Measurements from ENCODE around the gene SLC24A4.

SLC24A4 gene

DNA sequence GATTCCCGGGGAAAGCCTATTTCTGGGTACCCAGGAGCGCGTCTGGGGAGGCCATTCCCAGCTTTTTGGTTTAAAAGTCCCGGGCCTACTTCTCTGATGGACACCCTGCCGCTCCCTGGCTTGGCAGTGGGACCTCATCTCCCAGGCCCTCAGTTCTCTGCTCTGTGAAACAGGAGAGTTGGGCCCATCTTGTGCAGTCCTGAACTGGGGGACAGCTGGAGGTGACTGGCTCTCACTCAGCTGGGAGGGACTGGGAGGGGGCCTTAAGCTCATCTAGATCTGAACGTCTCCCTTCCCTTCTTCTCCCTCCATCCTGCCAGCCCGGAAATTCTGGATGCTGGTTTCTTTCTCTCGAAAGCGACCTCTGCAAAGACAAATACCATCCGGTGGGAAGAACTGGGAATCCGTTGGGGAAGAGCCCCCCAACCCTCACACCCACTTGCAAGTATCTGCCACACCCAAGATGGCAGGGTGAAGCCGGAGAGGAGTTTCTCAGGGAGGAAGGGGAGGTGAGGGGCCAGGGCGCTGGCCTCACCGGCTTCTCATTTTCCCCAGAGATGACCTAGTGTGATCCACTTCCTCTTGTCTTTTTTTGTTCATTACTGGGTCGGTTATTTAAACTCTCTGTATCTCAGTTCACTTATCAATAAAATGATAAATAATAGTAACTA, 192.0 kb downstream of the SLC24A4 start:
- H3K4me3 ChIP-seq (ENCODE audit: low read depth, low read length): peak overlapping the region; percentile 57

DNA sequence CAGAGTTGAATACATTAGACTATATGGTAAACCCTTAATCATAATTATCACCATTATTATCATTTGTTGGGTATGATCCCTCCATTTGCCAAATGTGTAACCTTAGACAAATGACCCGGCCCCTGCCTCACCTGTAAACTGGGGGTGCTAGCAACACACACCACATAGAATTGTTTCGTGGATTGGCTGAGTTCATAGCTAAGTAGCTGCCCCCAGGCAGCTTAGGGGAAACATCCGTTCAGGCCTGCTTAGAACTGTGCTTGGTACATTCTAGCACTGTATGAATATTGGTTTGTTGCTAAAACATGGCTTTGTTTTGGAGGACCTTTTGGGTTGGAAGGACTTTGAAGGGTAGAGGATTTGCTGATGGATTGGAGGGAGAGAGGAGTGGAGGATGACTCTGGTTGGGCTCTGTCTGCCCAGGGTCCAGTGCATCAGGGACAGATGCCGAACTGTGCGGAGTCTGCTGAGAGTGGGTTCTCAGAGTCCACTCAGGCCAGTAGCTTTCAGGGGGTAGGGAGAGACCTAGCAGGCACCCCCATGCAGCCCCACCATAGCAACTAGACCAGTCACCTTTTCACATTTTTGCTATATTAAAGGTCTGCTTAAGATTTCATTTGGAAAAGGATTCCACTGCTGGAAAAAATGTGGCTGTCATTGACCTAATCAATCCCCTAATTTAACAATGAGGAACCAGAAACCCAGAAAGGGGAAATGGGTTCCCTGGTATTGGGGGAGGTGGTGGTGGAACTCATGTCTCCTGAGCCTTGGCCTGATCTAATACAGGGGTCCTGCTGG, 192.8 kb downstream of the SLC24A4 start:
- H3K4me3 ChIP-seq (ENCODE audit: low read depth, low read length): no peak overlapping the region

DNA sequence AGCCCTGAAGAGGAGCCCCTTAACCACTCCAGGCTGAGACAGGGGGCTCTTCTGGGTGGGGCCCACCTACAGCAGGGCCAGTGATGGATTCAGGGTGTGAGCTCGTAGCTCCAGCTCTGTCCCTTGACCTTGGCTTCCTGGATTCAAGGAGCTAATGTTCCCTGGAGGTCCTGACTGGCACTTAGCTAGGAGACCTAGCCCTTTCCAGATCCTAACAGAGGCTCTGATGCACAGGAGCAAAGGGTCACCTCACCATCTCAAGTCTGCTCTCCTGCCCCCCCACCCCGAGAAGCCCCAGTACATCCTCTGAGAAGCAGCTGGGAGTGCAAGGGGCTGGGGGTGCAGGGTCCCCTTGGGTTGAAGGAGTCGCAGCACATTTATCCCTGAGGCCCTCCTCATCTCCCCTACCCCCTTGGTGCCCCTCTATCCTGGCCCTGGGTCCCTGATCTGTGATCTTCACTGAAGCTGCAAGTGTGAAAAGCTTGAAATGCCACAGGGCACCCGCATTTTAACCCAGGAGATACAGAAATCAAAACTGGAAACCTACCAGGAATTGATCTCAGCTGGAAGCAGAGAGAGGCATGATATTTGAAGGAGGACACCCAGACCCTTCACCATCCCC, 193.5 kb downstream of the SLC24A4 start:
- H3K4me3 ChIP-seq (ENCODE audit: low read depth, low read length): no peak overlapping the region

DNA sequence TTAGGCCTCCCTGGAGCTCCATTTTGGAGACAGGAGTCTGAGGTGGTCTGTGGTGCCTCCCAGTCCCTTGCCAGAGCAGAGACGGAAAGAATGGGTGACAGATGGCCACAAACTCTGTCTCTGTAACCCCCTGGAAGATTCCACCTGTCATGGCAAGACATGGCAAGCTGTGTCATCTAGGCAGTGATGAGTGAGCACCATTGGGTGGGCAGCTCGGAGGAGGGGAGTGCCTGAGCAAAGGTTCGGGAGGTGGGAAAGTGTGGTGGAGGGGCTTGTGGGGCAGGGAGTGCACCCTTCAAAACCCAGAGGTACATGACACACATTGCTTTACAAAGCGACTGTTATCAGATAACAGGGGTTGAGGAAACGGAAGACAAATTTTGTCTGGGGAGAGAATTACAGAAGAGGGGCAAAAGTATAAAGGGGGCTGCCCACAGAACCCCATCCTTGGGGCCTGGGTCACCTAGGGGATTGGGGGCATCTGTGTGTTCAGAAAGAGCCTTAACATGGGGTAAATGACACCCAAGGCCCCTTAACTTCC, 194.1 kb downstream of the SLC24A4 start:
- no peak overlapping the region for H3K4me3 ChIP-seq (ENCODE audit: low read depth, low read length)

DNA sequence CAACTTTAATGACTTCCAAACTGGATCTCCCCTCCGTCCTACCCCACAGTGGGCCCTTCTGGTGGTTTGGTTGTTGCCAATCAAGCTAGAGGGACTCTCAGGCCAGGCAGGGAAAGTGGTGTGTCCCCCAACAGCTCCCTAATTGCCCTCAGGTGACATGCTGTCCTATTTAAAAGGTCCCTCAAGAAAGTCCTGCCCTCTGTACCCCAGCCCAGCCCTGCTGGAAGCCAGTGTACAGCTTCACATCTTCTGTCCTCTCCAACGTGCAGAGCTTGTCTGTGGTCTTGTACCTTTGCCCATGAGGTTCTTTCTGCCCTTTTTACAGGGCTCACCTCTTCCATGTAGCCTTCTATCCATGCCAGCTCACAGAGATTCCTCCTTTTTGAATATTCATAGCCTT, 194.8 kb downstream of the SLC24A4 start:
- no peak overlapping the region for H3K4me3 ChIP-seq (ENCODE audit: low read depth, low read length)

DNA sequence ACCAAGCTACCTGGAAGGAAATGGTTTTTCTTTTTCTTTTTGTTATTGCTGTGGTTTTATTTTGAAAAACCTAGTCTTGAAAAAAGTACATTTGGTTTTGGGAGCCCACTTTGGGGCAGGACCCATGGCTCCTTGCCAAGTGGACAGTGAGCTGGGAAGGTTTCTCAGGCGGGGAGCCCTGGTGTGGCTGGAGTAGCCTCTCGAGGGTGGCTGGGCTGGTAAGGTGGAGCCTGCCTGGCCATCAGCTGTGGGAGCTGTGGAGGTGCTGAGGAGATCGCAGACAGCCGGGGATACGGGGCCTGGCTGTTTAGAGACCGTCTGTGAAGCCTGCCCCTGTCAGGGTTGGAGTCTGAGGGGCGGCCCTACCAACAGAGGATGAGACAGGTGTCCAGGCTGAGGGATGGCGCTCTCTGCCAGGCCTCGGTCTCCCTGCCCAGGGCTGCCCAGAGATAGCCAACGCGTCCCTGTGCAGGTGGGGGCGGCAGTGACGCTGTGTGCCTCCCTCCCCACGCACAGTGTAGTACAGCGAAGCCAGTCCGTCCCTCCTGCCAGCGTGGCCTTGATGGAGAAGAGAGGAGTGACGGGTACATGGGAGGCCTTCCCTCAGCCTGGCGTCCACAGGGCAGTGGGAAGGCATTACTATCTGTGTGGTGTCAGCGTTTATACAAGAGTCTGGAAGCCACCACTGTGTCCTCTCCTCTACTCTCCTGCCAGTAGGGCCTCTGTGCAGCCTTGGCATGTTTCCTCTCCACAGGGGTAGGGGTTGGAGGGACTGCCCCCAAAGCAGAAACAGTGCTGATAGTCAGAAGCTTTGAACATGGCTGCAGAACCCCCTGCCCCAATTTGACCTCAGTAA, 196.5 kb downstream of the SLC24A4 start:
- no peak overlapping the region for H3K4me3 ChIP-seq (ENCODE audit: low read depth, low read length)

DNA sequence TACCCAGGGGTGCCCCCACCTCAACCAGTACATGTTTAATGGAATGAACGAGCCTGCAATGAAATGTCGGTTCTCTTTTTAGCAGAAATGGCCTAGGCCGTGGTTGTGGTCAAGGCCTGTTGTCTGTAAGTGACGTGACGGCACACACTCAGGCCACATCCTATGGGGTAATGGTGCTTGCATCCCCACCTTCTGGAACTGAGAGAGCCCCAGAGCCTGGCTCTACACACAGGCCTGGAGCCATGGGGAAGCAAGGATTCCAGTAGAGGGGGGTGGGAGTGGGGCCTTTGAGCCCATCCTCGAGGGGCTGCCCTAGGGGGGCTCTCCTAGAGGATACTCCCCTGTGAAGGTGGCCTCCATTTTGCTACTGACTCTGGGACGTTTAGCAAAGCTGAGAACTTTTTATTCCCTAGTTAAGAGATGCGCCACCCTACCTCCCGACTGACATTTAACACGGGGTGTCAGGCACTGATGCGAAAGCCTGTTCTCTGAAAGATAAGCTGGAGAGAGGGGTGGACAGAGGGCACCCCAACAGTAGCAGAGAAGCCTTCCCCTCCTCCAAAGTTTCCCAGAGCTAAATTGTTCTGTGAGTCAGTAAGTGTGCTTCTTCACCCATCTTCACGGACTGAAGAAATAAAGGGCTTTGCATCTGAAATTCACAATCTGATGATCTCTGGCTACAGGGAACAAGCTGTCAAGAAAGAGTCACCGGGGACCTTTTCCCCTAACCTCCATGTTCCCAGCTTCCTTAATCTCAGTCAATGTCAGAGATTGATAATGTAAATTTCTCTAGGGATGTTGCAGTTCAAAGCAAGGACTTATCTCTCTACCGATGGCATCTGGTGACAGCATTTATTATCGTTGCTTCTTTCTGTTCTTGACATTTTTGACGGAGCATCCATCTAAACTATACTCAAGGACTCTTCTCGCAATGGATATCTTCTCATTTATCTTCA, 197.4 kb downstream of the SLC24A4 start:
- H3K4me3 ChIP-seq (ENCODE audit: low read depth, low read length): no peak overlapping the region

DNA sequence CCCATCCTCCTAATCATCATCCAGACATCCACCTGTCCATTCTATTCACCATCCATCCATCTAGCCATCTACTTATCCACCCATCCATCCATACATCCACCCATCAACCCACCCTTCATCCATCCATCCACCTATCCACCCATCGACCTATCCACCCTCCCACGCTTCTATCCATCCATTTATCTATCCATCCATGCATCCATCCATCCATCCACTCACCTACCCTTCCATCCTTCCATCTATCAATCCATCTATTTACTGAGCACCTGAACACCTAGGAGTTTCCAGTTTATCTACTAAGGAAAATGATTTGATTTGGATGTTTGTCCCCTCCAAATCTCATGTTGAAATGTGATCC, 198.1 kb downstream of the SLC24A4 start:
- no peak overlapping the region for H3K4me3 ChIP-seq (ENCODE audit: low read depth, low read length)

DNA sequence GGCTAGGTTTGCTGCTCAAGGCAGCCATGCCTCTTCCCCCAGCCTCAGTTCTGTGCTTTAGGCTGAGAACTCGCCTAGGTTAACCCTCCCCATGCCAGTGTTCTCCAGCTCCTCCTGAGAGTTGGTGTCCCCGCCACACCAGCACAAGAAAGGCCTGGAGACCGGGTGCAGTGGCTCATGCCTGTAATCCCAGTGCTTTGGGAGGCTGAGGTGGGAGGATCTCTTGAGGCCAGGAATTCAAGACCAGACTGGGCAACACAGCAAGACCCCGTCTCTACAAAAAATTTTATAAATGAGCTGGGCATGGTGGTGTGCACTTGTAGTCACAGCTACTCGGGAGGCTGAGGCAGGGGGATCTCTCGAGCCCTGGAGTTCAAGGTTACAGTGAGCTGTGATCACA, 200.8 kb downstream of the SLC24A4 start:
- H3K4me3 ChIP-seq (ENCODE audit: low read depth, low read length): no peak overlapping the region

DNA sequence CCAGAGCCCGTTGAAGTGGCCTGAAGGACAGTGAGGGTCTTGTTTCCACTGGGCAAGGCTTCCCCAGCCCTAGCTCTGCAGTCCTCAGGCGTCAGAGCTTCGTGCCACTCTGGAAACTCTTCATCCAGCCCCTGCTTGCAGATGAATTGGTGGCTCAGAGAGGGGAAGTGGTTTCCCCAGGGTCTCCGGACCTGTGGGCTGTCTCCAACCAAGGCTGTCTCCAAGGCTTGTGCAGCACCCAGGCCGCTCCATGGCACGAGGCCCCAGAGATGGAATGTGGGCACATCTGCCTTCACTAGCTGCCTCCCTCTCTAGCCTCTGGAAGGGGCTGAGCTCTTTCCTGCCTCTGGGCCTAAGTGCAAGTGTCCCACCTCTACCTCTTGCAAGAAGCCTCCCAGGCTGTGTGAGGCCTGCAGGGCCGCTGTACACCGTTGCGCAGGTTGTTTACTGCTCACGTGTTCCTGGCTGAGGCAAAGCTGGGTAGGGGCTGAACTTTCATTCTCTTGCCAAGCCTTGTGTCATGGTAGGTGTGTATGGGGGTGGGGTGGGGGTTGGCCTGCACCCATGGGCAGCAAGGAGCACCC, 201.7 kb downstream of the SLC24A4 start:
- H3K4me3 ChIP-seq (ENCODE audit: low read depth, low read length): no peak overlapping the region

DNA sequence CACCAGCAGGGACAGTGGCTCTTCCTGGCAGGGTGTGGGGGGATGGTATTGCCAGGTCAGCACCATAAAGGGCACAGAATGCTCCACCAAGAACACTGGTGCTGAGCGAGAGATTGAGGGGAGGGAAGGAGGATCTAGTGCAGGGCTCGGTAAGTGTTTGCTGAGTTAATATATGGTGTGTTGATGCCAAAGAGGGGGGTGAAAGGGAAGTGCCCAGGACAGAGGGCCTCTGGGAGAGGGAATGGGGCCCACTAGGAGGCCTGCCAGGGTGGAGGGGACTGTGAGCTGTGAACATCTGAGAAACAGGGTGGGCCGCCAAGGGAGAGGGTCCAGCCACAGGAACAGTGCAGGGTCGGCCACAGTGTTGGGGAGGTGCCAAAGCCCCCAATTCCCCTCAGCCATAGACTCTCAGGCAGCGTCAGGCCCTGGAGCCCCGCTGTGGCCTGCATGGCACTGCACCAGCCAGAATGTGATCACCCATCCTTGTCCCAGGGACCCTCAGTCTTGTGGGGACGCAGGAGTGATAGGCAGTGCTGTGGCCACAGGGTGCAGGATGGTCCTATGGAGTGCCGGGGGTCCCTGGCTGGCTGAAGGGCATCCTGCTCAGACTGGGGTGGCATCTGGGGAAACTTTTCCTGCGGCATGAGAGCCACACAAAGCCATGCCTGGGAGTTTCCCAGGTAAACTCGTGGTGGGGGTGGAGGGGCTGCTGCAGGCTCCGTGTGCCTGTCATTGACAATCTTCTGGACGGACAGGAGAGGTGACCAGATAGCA, 202.5 kb downstream of the SLC24A4 start:
- no peak overlapping the region for H3K4me3 ChIP-seq (ENCODE audit: low read depth, low read length)

DNA sequence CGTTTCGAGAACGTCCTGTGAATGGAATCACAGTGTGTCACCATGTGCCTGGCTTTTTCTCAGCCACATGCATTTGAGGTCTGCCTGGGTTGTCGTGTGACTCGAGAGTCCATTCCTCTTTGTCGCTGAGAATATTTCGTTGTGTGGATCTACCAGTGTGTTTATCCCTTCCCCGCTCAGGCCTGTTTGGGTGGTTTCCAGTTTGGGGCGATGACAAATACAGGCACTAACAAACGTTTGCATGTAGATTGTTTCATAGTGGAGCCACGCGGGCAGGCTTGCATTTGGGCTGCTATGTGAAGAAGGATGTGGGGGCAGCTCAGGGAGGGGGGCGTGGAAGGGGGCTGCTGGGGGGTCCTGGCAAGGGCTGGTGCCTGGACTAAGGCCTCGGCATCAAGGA, 204.8 kb downstream of the SLC24A4 start:
- H3K4me3 ChIP-seq (ENCODE audit: low read depth, low read length): no peak overlapping the region

DNA sequence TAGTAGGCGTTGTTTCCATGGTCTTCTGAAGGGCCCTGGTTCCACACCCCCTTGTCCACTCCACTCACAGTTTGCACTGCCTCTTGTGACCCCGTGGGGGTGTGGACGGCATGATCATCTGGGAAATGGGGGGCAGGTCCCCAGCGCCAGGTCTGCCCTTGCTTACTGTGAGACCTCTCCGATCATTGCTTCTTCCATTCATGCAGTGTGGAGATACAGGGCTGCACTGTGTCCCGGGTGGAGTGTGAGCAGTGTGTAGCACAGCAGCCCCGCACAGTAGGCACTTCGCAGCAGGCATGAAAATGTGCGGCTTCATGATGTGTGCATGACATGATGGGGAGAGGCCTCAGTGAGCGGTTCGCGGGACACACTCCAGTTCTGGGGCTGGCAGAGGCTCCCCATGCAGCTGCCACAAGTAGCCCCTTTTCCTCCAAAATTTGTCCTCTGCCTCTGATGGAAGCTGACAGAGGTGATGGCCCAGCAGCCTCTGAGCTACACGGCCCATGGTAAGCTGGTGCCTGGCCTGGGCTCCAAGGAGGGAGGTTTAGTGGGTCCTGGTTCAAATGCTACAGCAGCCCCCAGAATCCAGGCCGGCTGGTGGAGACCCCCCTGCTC, 205.6 kb downstream of the SLC24A4 start:
- H3K4me3 ChIP-seq (ENCODE audit: low read depth, low read length): no peak overlapping the region

DNA sequence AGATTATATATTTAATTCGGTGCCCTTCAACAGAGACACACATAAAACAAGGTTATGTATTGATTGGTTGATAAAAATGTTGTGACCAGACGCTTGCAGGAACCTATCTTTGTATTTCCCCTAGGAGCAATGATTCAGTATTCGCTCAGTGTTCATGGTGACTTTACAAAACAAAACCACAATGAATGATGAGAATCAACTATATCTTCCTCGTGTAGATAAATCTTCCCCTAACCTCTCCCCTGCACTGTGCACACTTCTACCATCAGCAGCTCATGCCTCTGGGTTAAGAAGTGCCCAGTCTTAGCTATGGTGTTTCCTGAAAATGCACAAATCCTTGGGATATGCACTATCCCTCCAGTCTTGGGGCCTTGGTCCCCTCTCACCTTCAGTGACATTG, 206.9 kb downstream of the SLC24A4 start:
- H3K4me3 ChIP-seq (ENCODE audit: low read depth, low read length): no peak overlapping the region

DNA sequence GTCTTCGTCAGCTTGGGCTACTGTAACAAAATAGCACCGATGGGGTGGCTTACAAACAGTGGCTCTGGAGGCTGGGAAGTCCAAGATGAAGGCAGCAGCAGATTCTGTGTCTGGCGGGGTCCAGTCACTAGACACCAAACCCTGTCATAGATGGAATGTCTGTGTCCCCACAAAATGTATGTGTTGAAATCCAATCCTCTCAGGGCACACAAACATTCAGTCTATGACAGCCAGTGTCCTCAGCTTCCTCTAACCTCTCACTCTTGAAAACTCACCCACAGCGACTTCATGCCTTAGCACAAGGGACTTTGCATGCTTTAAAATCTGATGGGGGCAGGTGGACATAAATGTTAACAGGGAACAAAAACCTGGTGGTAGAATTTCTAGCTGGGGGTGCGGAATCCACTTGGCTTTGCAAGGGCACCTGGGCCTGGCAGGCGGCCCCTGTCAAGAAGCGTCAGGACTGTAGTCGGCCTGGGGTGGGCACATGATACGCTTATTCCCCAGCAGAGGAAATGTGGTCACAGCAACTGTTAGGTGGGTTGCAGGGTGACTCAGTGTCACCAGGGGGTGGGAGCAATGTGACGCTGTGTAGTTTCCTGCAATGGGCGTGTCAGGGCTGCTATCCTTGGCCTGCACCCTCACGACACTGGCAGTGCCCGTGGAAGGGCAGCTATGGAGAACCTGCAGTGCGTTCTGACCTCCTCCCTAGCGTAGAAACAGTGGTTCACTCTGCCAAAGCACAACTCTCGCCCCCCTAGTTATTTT, 208.3 kb downstream of the SLC24A4 start:
- no peak overlapping the region for H3K4me3 ChIP-seq (ENCODE audit: low read depth, low read length)

DNA sequence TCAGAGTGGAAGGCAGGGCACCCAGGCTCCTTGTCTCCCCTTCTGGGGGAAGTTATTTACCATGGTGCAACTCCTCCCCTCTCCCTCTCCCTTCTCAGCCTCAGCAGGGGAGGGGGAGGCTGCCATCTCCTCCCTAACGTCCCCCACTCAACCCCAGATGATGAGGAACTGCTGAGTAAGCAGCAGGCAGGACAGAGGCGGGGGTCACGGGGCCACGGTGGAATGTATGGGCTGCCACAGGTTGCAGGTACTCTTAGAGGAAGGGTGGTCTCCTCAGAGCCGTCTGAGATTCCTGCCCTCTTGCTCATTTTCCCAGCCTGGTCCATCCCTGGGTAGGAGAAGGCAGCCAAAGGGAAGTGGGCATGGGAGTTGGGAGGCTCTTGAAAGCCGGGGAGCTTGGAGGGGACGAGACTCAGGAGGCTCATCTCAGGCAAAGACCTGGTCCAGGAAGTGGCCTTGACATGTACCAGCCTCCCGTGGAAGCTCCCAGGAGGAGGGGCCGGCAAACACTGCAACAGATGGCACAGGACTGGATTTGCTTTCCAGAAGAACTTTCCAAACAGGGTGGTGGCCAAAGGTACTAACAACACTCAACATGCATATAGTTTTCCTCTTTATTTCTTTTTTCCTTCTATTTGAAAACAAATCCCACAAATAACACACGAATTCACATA, 209.7 kb downstream of the SLC24A4 start:
- no peak overlapping the region for H3K4me3 ChIP-seq (ENCODE audit: low read depth, low read length)

All from iPS-11a (cell line).